Glutamatergic neuron (in vitro differentiated cells): ENCODE measurements around the gene WDR70. TPM values are rescaled to one million over a fixed set of nuclear protein-coding genes. Genes with fewer than 3 reads are reported as not detected.

Experiments used
- DNase-seq: peaks from one replicate; pipeline ENCODE4 v3.0.0; 2022
- H3K27ac Mint-ChIP-seq: one replicate; pipeline ENCODE4 v1.8.0; 2020; ENCODE audit warnings: mild to moderate bottlenecking, mixed read lengths, inconsistent platforms; ENCODE audit not compliant: unreplicated experiment
- H3K27me3 Mint-ChIP-seq: one replicate; pipeline ENCODE4 v1.8.0; 2020; ENCODE audit warnings: mild to moderate bottlenecking, moderate library complexity, mixed read lengths, inconsistent platforms; ENCODE audit not compliant: unreplicated experiment
- H3K36me3 Mint-ChIP-seq: one replicate; pipeline ENCODE4 v1.8.0; 2020; ENCODE audit warnings: mild to moderate bottlenecking, mixed read lengths, inconsistent platforms; ENCODE audit not compliant: unreplicated experiment
- H3K4me1 Mint-ChIP-seq: one replicate; pipeline ENCODE4 v1.8.0; 2020; ENCODE audit warnings: mild to moderate bottlenecking, low read depth, mixed read lengths, inconsistent platforms; ENCODE audit not compliant: unreplicated experiment
- H3K4me3 Mint-ChIP-seq: one replicate; pipeline ENCODE4 v1.8.0; 2020; ENCODE audit warnings: mild to moderate bottlenecking, mixed read lengths, inconsistent platforms; ENCODE audit not compliant: unreplicated experiment
- H3K9me3 Mint-ChIP-seq: one replicate; pipeline ENCODE4 v1.8.0; 2020; ENCODE audit warnings: mild to moderate bottlenecking, moderate library complexity, mixed read lengths, inconsistent platforms; ENCODE audit not compliant: unreplicated experiment
- CTCF ChIP-seq: fragments of 200-600 bp; sonication (generic); IDR thresholded peaks from one replicate; pipeline ENCODE4 v1.5.0; 2021; ENCODE audit not compliant: partially characterized antibody, unreplicated experiment
- total RNA-seq: library from RNA; stranded (reverse); fragmentation: NEBNext Ultra II Directional; extraction: Animal tissue kit (Norgen Biotek cat#: 25700); gene quantifications from one replicate; pipeline ENCODE4 v1.2.1, GENCODE V29; 2021; ENCODE audit not compliant: unreplicated experiment

The WDR70 gene
- total RNA-seq, 1 donor from 2014 or later, result 38.1 TPM

DNA sequence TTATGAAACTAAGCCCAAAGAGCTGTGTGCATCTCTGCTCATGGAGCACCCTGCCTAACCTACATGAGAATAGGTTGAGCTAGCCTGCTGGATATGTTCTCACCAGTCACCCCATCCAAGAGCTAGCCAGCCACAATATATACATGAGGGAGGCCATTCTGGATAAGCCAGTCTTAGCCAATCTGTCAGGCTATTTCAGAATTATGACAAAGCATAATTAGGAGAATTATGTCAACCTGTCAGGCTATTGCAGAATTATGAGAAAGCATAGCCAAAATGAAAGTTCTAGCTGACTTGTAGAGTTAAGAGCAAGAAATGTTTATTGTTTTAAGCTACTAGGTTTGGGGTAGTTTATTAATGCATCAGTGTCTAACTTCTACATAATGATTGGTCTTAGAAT is 189.8 kb downstream of the WDR70 start:
- Mint-ChIP-seq H3K36me3 (no peaks in the 10 kb centered on the region), H3K27ac (no peak overlapping the region)
- TF ChIP-seq CTCF, result no peak

DNA sequence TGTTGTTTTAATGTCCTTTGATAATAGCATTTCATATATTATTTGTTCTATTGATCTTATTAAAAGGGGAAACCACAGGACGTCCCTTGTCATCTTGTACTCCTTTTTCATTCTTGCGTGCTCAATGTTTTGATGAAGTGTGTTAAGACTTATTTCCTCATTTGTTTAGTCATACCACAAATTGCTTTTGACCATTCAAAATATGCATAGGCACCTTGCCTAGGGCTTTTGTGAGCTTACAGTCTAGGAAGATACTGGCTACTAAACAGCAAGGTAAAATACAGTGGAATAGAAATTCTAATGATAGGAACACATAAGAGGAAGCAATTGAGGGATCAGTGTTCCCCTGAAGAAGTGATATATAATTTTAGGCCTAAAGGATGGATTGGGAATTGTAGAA is 190.3 kb downstream of the WDR70 start:
- H3K27me3 Mint-ChIP-seq, result no peaks in the 10 kb centered on the region
- no peaks in the 10 kb centered on the region for H3K36me3 Mint-ChIP-seq
- H3K4me3 Mint-ChIP-seq, result no peak overlapping the region
- H3K9me3 Mint-ChIP-seq, result no peaks in the 10 kb centered on the region
- no peak overlapping the region for H3K27ac Mint-ChIP-seq
- H3K4me1 Mint-ChIP-seq, result no peaks in the 10 kb centered on the region
- no peak for DNase-seq
- TF ChIP-seq CTCF, result no peak

More for the DNA sequence above, 189.8 kb downstream of the WDR70 start:
- no peaks in the 10 kb centered on the region for H3K9me3 Mint-ChIP-seq
- no peak for DNase-seq
- H3K4me1 Mint-ChIP-seq, result no peaks in the 10 kb centered on the region
- no peaks in the 10 kb centered on the region for H3K27me3 Mint-ChIP-seq
- H3K4me3 Mint-ChIP-seq, result no peak overlapping the region

DNA sequence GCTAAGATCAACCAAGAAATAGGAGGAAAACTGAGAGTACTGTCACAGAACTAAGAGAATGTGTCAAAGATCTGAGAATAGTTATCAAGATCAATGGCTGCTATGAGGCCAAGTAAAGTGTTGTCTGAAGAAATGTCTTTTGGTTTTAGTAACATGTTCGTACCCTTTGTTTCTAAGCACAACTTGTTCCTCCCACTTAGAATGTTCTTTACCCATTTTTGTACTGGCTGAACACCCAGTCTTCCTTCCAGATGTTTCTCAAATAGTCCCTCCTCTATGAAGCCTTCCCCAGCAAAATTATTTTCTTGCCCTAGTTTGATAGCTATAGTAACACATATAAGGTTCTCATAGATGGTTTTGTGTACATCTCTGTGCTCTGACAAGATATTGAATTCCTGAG is 191.5 kb downstream of the WDR70 start:
- Mint-ChIP-seq H3K4me1 (no peaks in the 10 kb centered on the region), H3K27ac (no peak overlapping the region), H3K4me3 (no peak overlapping the region), H3K27me3 (no peaks in the 10 kb centered on the region), H3K9me3 (no peaks in the 10 kb centered on the region), H3K36me3 (no peaks in the 10 kb centered on the region)
- DNase-seq, result no peak
- TF ChIP-seq CTCF, result no peak

- TF ChIP-seq CTCF, result no peak
- Mint-ChIP-seq H3K9me3 (no peaks in the 10 kb centered on the region), H3K27ac (no peak overlapping the region), H3K4me1 (no peaks in the 10 kb centered on the region), H3K27me3 (no peaks in the 10 kb centered on the region), H3K4me3 (no peak overlapping the region), H3K36me3 (no peaks in the 10 kb centered on the region)
- DNase-seq, result no peak
Measured at GRCh38 chr5:37571985-37572384, 192.9 kb downstream of the WDR70 start.

DNA sequence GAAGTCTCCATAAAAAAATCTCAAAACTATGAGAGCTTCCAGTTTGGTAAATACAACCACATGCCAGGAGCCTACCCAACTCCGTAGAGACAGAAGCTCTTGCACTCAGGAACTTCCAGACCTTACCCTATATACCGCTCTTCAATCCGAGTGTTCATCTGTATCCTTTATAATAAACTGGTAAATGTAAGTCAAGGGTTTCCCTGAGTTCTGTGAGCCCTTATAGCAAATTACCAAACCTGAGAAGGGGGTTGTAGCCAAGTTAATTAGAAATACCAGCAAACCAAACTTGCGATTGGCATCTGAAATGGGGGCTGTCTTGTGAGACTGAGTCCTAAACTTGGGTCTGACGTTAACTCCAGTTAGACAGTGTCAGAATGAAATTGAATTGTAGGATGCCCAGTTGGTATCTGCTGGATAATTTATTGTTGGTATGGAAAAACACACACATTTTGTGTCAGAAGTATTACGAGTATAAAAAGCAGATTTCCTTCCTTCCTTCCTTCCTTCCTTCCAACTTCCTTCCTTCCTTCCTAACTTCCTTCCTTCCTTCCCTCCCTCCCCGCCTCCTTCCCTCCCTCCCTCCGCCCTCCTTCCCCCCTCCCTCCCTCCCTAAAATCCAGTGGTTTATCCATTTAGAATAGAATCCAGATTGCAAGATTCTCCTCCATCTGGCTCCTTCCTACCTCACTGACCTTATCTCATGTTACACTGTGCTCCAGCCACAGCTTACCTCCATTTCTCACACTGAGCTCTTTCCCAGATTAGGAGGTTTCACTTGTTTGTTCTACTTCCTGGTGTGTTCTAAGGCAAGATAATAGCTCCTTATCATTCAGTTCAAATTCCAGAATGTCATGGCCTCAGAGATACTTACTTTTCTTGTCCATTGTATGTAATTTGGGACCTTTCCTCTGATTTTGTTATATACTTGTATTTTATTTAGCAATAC is 196.7 kb downstream of the WDR70 start:
- H3K27me3 Mint-ChIP-seq, result no peaks in the 10 kb centered on the region
- H3K36me3 Mint-ChIP-seq, result no peaks in the 10 kb centered on the region
- DNase-seq, result no peak
- H3K27ac Mint-ChIP-seq, result no peak overlapping the region
- no peaks in the 10 kb centered on the region for H3K4me1 Mint-ChIP-seq
- no peak overlapping the region for H3K4me3 Mint-ChIP-seq
- no peaks in the 10 kb centered on the region for H3K9me3 Mint-ChIP-seq
- no peak for TF ChIP-seq CTCF
